HG02840 (cell line): Measurements from ENCODE around the gene APOBR.
"Not testable (repeated sequence)": the region's sequence is repeated elsewhere in the genome, so short reads cannot be mapped to it uniquely, and the experiment has no call there.

Experiments
- ATAC-seq: cut with Tn5 transposase; IDR thresholded peaks from one replicate; pipeline ENCODE4 v1.9.1; 2021; ENCODE audit warnings: mild to moderate bottlenecking, moderate library complexity, moderate number of reproducible peaks; ENCODE audit not compliant: unreplicated experiment, low FRiP score

Gene APOBR

GRCh38 chr16:28526201-28527099 lies 32.0 kb downstream of the APOBR start:
- no peak for ATAC-seq

GRCh38 chr16:28527100-28527785 lies 32.8 kb downstream of the APOBR start:
- ATAC-seq, result not testable (repeated sequence)

- ATAC-seq, result no peak
Measured at GRCh38 chr16:28527985-28528384, 33.5 kb downstream of the APOBR start.

GRCh38 chr16:28528463-28528867 lies 34.0 kb downstream of the APOBR start:
- ATAC-seq, result no peak

- no peak for ATAC-seq
Measured at GRCh38 chr16:28529124-28529523, 34.7 kb downstream of the APOBR start.

- ATAC-seq, result no peak
Measured at GRCh38 chr16:28531777-28532744, 37.6 kb downstream of the APOBR start.

- ATAC-seq, result no peak
Measured at GRCh38 chr16:28532940-28533647, 38.7 kb downstream of the APOBR start.

- no peak for ATAC-seq
Measured at GRCh38 chr16:28534542-28535373, 40.3 kb downstream of the APOBR start.

- ATAC-seq, result no peak
Measured at GRCh38 chr16:28537076-28537475, 42.6 kb downstream of the APOBR start.

GRCh38 chr16:28537964-28538732 lies 43.7 kb downstream of the APOBR start:
- ATAC-seq, result no peak

GRCh38 chr16:28538733-28539596 lies 44.5 kb downstream of the APOBR start, which contains the start of gene NUPR1:
Gene NUPR1 (minus strand): TSS chr16:28538974. CDS start chr16:28538907, 67 bp downstream.
- no peak for ATAC-seq

GRCh38 chr16:28540346-28540745 lies 45.9 kb downstream of the APOBR start:
- ATAC-seq, result no peak

GRCh38 chr16:28542646-28543045 lies 48.2 kb downstream of the APOBR start:
- ATAC-seq, result no peak

- no peak for ATAC-seq
Measured at GRCh38 chr16:28543072-28543471, 48.6 kb downstream of the APOBR start.

- ATAC-seq, result no peak
Measured at GRCh38 chr16:28544998-28545397, 50.6 kb downstream of the APOBR start.

GRCh38 chr16:28545964-28546363 lies 51.5 kb downstream of the APOBR start:
- ATAC-seq, result not testable (repeated sequence)

GRCh38 chr16:28546626-28547025 lies 52.2 kb downstream of the APOBR start:
- no peak for ATAC-seq
